GM11168 (cell line): ENCODE measurements around the gene SPTBN2.

Experiments
- in situ Hi-C: fragments of 300-500 bp; cut with MboI; formaldehyde crosslinking; loops from one replicate; pipeline ENCODE4 v1.12.0; 2022; ENCODE audit warnings: low sequenced_read_pairs; ENCODE audit not compliant: unreplicated experiment

Gene SPTBN2

DNA sequence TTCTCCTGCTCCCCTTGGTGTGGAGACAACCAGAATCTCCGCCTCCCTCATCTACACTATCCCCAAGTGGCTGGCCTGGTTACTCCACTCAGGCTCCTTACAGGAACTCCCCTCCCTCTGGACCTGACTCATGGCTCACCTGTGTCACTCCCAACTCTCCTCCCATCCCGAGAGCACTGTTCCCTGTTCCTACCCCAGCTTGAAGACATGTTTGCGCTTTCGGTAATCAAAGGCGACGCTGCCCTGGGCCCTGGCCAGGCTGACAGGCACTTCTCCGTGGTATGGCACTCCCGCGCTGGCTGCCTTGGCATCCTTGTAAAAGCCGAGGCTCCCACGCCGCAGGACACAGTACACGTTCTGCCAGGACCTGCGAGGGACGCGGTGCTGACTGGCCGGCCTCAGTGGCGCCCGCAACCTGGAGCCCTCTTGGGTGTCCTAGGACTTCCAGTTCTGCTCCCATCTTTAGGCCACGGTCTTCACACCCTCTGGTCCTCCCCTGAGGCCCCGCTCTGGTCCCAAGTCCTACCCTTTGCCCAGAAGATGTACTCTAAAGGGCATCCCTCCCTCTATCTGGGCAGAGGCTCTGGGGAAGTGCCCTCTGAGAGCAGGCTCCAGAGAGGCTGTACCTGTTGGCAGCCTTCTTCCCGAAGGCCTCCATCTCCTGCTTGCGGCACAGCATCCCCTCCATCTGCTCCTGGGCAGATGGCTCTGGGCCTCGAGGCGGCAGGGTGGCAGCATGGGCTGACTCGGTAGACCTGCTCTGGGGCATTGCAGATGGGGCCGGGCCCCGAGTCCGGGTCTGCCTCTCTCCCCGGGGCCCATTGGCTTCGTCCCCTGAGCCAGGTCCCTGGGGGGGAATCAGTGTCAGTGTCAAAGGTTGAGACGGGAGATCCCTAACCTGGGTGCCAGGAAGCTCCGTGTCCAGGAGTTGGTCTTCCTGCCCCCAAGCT lies 41.9 kb downstream of the SPTBN2 start:
- in situ Hi-C loops = no loop called here

- in situ Hi-C loops = no loop called here
Observed at GRCh38 chr11:66686100-66686785, 42.8 kb downstream of the SPTBN2 start.

DNA sequence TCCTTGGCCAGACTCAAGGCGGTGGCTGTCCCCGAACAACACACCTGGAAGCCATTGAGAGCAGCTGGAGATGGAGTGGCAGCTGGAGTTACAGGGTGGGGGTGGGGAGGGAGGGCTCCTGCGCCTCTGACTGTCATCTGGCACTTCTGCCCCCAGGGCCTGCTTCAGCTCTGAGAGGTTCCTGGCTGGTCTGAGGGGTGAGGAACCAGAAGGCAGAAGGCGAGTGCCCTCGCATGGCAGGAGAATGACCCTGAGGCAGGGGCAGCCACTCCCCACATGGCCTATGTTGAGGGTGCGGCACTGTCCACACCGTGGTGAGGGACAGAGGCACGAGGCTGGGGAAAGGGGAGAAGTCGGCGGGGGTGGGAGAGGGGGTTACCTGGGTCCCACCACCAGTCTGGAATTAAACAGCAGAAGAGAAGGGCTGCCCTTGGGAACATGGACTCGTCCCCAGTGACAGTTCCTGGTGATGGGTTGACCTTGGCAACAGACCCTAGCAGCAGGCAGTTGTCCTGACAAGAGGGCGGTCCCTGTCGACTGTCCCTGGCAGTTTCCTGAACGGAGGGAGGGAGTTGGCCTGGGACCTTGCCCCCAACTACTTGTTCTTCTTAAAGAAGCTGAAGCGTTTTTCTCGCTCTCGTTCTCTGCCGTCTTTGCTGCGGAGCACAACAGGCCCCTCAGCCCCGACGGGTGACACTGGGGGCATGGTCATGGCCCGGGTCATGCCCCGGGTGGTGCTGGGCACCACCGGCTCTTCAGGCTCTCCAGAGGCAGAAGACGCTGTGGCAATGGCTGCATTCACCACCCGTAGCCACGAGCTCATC lies 43.5 kb downstream of the SPTBN2 start:
- in situ Hi-C loops = no loop called here

GRCh38 chr11:66684635-66685034 lies 44.4 kb downstream of the SPTBN2 start:
- in situ Hi-C loops = no loop called here

GRCh38 chr11:66683877-66684276 lies 45.1 kb downstream of the SPTBN2 start:
- in situ Hi-C loops = no loop called here

GRCh38 chr11:66680966-66681645 lies 47.9 kb downstream of the SPTBN2 start:
- in situ Hi-C loops = no loop called here

DNA sequence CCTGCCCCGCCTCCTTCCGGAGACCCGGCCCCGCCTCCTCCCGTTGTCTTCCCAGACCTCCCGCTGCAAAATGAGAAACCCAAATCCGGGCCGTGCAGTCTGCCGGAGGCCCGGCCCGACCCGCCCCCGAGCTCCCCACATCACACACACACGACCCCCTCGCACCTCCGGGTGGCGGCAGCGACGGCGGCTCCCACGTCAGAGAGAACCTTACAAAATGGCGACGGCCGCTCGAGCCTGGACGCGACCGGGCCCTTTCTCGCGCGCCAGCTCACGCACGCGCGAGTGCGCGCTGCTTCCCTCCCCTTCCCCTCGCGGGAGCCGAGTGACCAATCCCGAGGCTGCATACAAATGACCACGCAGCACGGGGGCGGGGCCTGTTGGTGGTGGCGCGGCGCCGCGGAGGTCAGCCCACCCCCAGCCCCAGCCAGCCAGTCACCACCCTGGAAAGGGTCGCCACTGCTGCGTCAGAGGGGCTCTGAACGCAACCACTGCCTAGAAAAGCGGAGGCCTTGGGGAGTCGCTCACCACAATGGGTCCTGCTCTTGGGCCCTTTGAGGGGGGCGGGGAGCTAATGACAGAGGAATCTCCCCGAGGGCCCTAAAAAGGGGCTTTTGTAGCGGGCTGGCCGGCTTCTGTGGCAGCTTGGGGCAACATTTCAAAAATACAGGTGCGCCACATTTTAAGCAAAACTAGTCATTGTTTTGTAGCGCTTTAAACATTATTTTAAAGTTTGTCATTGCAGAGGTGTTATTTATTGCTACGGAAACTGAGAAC lies 51.2 kb downstream of the SPTBN2 start, which contains the start of gene RBM4B:
Gene RBM4B, minus strand, starts transcription at position 289 of the 777 bp plus-strand sequence. CDS start 808 bp downstream, outside the sequence.
- in situ Hi-C loops = no loop called here

DNA sequence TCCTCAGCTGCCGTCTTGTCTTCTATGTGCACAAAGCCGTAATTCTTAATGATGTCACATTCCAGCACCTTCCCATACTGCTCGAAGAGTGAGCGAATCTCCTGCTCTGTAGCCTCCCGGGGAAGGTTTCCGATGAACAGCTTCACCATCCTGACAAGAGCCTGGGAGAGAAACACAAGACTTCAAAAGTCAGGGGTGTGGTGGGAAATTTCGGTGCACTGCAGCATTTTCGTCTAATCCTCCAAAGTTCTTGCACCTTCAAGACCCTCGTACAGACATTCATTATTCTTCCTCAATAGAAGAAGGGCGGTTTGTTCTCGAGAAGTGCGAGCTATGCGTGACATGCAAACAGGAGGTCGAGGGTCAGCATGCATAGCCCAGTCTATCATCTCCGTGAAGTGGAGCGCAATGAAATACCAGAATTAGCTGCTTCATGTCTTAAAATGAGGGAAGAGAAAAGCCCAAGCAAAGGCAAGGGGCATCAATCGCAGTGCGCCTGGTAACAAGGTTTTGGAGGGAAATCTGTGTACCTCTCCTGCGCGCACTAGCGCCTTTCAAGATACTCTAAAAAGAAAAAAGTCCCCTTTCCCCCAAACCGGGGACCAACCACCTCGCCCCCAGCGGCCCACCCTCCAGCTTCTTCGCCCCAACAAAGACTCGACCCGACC lies 52.0 kb downstream of the SPTBN2 start:
- in situ Hi-C loops = no loop called here

GRCh38 chr11:66676282-66676919 lies 52.6 kb downstream of the SPTBN2 start:
- in situ Hi-C loops = no loop called here

DNA sequence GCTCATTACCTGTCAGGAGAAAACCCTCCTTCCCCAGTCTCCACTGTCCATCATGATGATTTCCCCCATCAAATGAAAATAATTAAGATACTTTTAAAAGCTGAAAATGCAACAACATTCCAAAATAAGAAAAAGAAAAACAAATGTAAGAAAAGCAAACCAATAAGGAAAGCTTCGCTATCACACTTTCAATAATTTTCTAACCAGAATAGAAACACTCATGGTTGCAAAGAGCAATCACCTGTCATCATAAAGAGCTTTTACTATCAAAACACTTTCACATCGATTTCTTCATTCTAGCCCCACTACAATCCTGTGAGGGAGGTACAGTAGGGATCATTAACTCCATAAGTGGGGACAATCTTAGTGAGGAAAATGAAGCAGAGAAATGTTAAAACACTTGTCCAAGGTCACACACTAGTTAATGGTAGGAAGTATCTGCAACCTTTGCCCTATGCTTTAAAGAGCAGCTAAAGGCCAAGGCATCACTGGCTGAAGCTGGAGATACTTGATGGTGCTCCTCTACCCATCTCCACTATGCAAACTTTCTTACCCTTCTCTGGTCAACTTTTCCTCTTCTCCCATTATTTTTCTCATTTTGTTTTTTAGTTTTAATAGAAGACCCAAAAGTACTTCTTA lies 53.9 kb downstream of the SPTBN2 start:
- in situ Hi-C loops = loop anchor here (5.0 kb wide), 1 partner anchor 93 kb away; no protein-coding TSS in a partner anchor

DNA sequence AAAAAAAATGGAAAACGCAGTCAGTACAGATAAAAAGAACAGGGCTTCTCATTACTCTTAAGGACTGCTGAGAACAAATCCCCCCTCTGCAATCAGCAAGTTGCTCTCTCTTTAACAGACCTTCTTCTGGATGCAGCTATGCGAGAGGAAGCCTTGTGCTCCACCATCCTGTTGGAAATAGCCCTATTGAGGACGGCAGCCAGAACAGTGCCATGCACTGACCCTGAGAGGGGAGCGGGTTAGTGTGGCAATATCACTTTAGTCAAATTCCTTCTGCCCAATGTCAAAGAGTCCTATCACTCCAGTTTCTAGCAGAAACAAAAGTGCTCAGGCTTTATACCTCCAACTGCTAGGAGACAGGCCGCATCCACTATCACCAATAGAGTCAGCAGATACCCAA lies 58.2 kb downstream of the SPTBN2 start:
- in situ Hi-C loops = loop anchor here (5.0 kb wide), 1 partner anchor 89 kb away; no protein-coding TSS in a partner anchor

GRCh38 chr11:66665369-66665768 lies 63.6 kb downstream of the SPTBN2 start:
- in situ Hi-C loops = no loop called here

DNA sequence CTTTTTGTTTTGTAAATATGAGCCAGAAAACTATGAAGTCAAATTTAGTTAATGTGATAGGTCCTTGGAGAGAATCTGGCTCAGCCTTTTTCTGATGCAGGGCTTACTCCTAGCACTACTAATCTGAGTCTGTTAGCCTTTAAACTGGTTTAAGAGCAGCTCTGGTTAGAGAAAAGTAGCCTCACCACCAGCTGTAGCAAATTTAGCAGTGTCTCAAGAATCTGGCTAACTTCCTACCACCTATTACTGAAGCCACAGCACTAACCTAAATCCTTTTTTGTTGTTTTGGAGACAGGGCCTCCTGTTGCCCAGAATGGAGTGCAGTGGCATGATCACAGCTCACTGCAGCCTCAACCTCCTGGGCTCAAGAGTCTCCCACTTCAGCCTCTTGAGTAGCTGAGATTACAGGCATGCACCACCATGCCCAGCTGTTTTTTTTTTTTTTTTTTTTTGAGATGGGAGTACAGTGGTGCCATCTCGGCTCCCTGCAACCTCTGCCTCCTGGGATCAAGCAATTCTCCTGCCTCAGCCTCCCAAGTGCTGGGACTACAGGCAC lies 65.2 kb downstream of the SPTBN2 start:
- in situ Hi-C loops = no loop called here

GRCh38 chr11:66659763-66660162 lies 69.3 kb downstream of the SPTBN2 start:
- in situ Hi-C loops = no loop called here

GRCh38 chr11:66653123-66653522 lies 75.9 kb downstream of the SPTBN2 start:
- in situ Hi-C loops = no loop called here

GRCh38 chr11:66652651-66653050 lies 76.4 kb downstream of the SPTBN2 start:
- in situ Hi-C loops = no loop called here

GRCh38 chr11:66651016-66651415 lies 78.0 kb downstream of the SPTBN2 start:
- in situ Hi-C loops = no loop called here
